Bronchial epithelial cell (primary cell): Measurements from ENCODE around the gene UBE2I. TPM values are rescaled to one million over a fixed set of nuclear protein-coding genes. Genes with fewer than 3 reads are reported as not detected.
A peak's percentile ranks its signal among the peaks of the same experiment; 100 is the strongest.

Source experiments
- DNase-seq: peaks from one replicate; pipeline ENCODE4 v3.0.0-alpha.2; 2010; ENCODE audit warnings: low read depth
- FAIRE-seq: peaks from 2 replicates; lab custom pipeline; 2011; peaks lifted over from hg19 to GRCh38; lab: Jason Lieb, UNC
- H3K27me3 ChIP-seq: 2 replicates; pipeline ENCODE4 v1.5.1; 2011; ENCODE audit warnings: low read length; ENCODE audit not compliant: control insufficient read depth, insufficient read depth
- H3K36me3 ChIP-seq: 2 replicates; pipeline ENCODE4 v1.5.1; 2011; ENCODE audit warnings: low read length; ENCODE audit not compliant: control insufficient read depth, insufficient read depth
- H3K4me3 ChIP-seq: 2 replicates; pipeline ENCODE4 v1.5.1; 2011; ENCODE audit warnings: mild to moderate bottlenecking, low read depth, low read length, control low read depth
- CTCF ChIP-seq: IDR thresholded peaks from 2 replicates; pipeline ENCODE4 v1.5.1; 2011; ENCODE audit warnings: mild to moderate bottlenecking, moderate library complexity, low read length, control low read depth, inconsistent platforms; ENCODE audit not compliant: insufficient read depth, severe bottlenecking
- total RNA-seq: library from RNA; depleted of rRNA; stranded (reverse); fragments of >200 nt; gene quantifications from 2 replicates; pipeline ENCODE4 v1.2.1, GENCODE V29; 2014

The UBE2I gene
- total RNA-seq, 1 donor from 2014 or later = 49.8 TPM

- H3K4me3 ChIP-seq = no peak overlapping the region
- H3K27me3 ChIP-seq = no peaks in the 10 kb centered on the region
- TF ChIP-seq CTCF = no peak
- no peak for FAIRE-seq
- H3K36me3 ChIP-seq = peaks cover 15% of the 10 kb centered on the region
- no peak for DNase-seq
These were observed 53.4 kb downstream of the UBE2I start for GRCh38 chr16:1362807-1363206.

GRCh38 chr16:1363501-1364041 lies 54.1 kb downstream of the UBE2I start:
- peak; percentile 92 for TF ChIP-seq CTCF
- Histone ChIP-seq H3K36me3 (peaks cover 14% of the 10 kb centered on the region), H3K4me3 (no peak overlapping the region), H3K27me3 (no peaks in the 10 kb centered on the region)
- FAIRE-seq = no peak
- peak; percentile 23 for DNase-seq

GRCh38 chr16:1364510-1364909 lies 55.1 kb downstream of the UBE2I start:
- Histone ChIP-seq H3K36me3 (peaks cover 14% of the 10 kb centered on the region), H3K4me3 (no peak overlapping the region), H3K27me3 (no peaks in the 10 kb centered on the region)
- TF ChIP-seq CTCF = no peak
- no peak for DNase-seq
- no peak for FAIRE-seq

- DNase-seq (no peak), FAIRE-seq (no peak)
- H3K36me3 ChIP-seq = peaks cover 12% of the 10 kb centered on the region
These were observed 56.8 kb downstream of the UBE2I start for GRCh38 chr16:1366060-1366711.

GRCh38 chr16:1366712-1367299 lies 57.4 kb downstream of the UBE2I start:
- Histone ChIP-seq H3K4me3 (no peak overlapping the region), H3K27me3 (no peaks in the 10 kb centered on the region), H3K36me3 (peaks cover 11% of the 10 kb centered on the region)
- TF ChIP-seq CTCF = no peak
- FAIRE-seq (no peak), DNase-seq (no peak)

More at GRCh38 chr16:1366060-1366711, 56.8 kb downstream of the UBE2I start:
- H3K4me3 ChIP-seq = no peak overlapping the region
- H3K27me3 ChIP-seq = no peaks in the 10 kb centered on the region
- no peak for TF ChIP-seq CTCF
